Esophagus muscularis mucosa (tissue), 3 donors: Measurements from ENCODE around the gene AATF.

ENCODE experiments used
- POLR2A ChIP-seq: fragments of 450-650 bp; IDR thresholded peaks from one replicate; pipeline ENCODE4 v1.6.1; 2017; ENCODE audit warnings: antibody characterized with exemption, moderate library complexity, mild to moderate bottlenecking, low read depth
- POLR2AphosphoS5 ChIP-seq, 2 donors: sonication (generic); formaldehyde crosslinking; IDR thresholded peaks; one replicate each; pipeline ENCODE4 v1.6.1; 2017; ENCODE audit warnings: antibody characterized with exemption in 2 of 2
- TF ChIP-seq, protein P1 (sequence below), 3 experiments: fragments of 200-600 bp in 2 of 3; fragments of 450-650 bp in 1 of 3; sonication (generic) in 2 of 3; IDR thresholded peaks; one replicate each; pipeline ENCODE4 v1.5.1; 2017 to 2019; ENCODE audit warnings: antibody characterized with exemption in 3 of 3, mild to moderate bottlenecking in 2 of 3, moderate library complexity in 1 of 3

GRCh38 chr17:36907407-36907806 lies 41.3 kb upstream of the AATF start:
- TF ChIP-seq, protein P1, sequence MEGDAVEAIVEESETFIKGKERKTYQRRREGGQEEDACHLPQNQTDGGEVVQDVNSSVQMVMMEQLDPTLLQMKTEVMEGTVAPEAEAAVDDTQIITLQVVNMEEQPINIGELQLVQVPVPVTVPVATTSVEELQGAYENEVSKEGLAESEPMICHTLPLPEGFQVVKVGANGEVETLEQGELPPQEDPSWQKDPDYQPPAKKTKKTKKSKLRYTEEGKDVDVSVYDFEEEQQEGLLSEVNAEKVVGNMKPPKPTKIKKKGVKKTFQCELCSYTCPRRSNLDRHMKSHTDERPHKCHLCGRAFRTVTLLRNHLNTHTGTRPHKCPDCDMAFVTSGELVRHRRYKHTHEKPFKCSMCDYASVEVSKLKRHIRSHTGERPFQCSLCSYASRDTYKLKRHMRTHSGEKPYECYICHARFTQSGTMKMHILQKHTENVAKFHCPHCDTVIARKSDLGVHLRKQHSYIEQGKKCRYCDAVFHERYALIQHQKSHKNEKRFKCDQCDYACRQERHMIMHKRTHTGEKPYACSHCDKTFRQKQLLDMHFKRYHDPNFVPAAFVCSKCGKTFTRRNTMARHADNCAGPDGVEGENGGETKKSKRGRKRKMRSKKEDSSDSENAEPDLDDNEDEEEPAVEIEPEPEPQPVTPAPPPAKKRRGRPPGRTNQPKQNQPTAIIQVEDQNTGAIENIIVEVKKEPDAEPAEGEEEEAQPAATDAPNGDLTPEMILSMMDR (IDR thresholded peaks at IDR 0.05) = no peak
- TF ChIP-seq POLR2A (no peak), POLR2AphosphoS5 (IDR thresholded peaks at IDR 0.05) (no peak)
